ENCODE data around the gene ZNF560.
"Not testable (repeated sequence)": the region's sequence is repeated elsewhere in the genome, so short reads cannot be mapped to it uniquely, and the experiment has no call there.

Gene ZNF560

GRCh38 chr19:9498183-9498902 is at the start of gene ZNF560:
ZNF560 (minus strand) TSS chr19:9498616; CDS start chr19:9475313, 23,303 bp downstream.
- peak within 1 kb of the TSS; percentile 7 for H3K4me3 ChIP-seq (ENCODE audit: low read depth, low read length)
- DNase-seq (ENCODE audit: low read depth): no peak
- in situ Hi-C loops (cut with HindIII; ENCODE audit: low sequenced_read_pairs): no loop called here
- TF ChIP-seq CTCF (IDR thresholded peaks at IDR 0.05; ENCODE audit: low read depth, low read length, missing control alignments): no peak

- no peak for DNase-seq (ENCODE audit: low read depth)
- H3K4me3 ChIP-seq (ENCODE audit: low read depth, low read length): no peak overlapping the region
- in situ Hi-C loops (cut with HindIII; ENCODE audit: low sequenced_read_pairs): no loop called here
- no peak for TF ChIP-seq CTCF (IDR thresholded peaks at IDR 0.05; ENCODE audit: low read depth, low read length, missing control alignments)
These were observed 49.5 kb upstream of the ZNF560 start for GRCh38 chr19:9547870-9548269.

GRCh38 chr19:9541281-9541680 is 42.9 kb upstream of the ZNF560 start:
- in situ Hi-C loops (cut with HindIII; ENCODE audit: low sequenced_read_pairs); DNase-seq (ENCODE audit: low read depth); H3K4me3 ChIP-seq (ENCODE audit: low read depth, low read length): not testable (repeated sequence)

GRCh38 chr19:9539921-9540320 is 41.5 kb upstream of the ZNF560 start:
- DNase-seq (ENCODE audit: low read depth); H3K4me3 ChIP-seq (ENCODE audit: low read depth, low read length); in situ Hi-C loops (cut with HindIII; ENCODE audit: low sequenced_read_pairs): not testable (repeated sequence)

GRCh38 chr19:9539201-9539600 is 40.8 kb upstream of the ZNF560 start:
- not testable (repeated sequence) for DNase-seq (ENCODE audit: low read depth); H3K4me3 ChIP-seq (ENCODE audit: low read depth, low read length)

GRCh38 chr19:9538183-9539058 is 40.0 kb upstream of the ZNF560 start, which contains the start of gene ZNF426:
ZNF426 (minus strand) TSS chr19:9538645; CDS start chr19:9536232, 2,413 bp downstream.
- H3K4me3 ChIP-seq (ENCODE audit: low read depth, low read length): peak within 1 kb of the TSS; percentile 73
- in situ Hi-C loops (cut with HindIII; ENCODE audit: low sequenced_read_pairs): no loop called here
- DNase-seq (ENCODE audit: low read depth): peak; percentile 80
- TF ChIP-seq CTCF (IDR thresholded peaks at IDR 0.05; ENCODE audit: low read depth, low read length, missing control alignments): no peak

More at GRCh38 chr19:9539201-9539600, 40.8 kb upstream of the ZNF560 start:
- in situ Hi-C loops (cut with HindIII; ENCODE audit: low sequenced_read_pairs): not testable (repeated sequence)

GRCh38 chr19:9535934-9536333 is 37.5 kb upstream of the ZNF560 start:
- TF ChIP-seq CTCF (IDR thresholded peaks at IDR 0.05; ENCODE audit: low read depth, low read length, missing control alignments): no peak
- no peak for DNase-seq (ENCODE audit: low read depth)
- no peak overlapping the region for H3K4me3 ChIP-seq (ENCODE audit: low read depth, low read length)
- in situ Hi-C loops (cut with HindIII; ENCODE audit: low sequenced_read_pairs): no loop called here

GRCh38 chr19:9531933-9532332 is 33.5 kb upstream of the ZNF560 start:
- no peak for TF ChIP-seq CTCF (IDR thresholded peaks at IDR 0.05; ENCODE audit: low read depth, low read length, missing control alignments)
- H3K4me3 ChIP-seq (ENCODE audit: low read depth, low read length): no peak overlapping the region
- in situ Hi-C loops (cut with HindIII; ENCODE audit: low sequenced_read_pairs): no loop called here
- no peak for DNase-seq (ENCODE audit: low read depth)
